Fibroblast of skin of back (primary cell): ENCODE data around the gene EHMT2.

Experiments
- DNase-seq: peaks from one replicate; pipeline ENCODE4 v3.0.0-alpha.2; 2013

The EHMT2 gene

DNA sequence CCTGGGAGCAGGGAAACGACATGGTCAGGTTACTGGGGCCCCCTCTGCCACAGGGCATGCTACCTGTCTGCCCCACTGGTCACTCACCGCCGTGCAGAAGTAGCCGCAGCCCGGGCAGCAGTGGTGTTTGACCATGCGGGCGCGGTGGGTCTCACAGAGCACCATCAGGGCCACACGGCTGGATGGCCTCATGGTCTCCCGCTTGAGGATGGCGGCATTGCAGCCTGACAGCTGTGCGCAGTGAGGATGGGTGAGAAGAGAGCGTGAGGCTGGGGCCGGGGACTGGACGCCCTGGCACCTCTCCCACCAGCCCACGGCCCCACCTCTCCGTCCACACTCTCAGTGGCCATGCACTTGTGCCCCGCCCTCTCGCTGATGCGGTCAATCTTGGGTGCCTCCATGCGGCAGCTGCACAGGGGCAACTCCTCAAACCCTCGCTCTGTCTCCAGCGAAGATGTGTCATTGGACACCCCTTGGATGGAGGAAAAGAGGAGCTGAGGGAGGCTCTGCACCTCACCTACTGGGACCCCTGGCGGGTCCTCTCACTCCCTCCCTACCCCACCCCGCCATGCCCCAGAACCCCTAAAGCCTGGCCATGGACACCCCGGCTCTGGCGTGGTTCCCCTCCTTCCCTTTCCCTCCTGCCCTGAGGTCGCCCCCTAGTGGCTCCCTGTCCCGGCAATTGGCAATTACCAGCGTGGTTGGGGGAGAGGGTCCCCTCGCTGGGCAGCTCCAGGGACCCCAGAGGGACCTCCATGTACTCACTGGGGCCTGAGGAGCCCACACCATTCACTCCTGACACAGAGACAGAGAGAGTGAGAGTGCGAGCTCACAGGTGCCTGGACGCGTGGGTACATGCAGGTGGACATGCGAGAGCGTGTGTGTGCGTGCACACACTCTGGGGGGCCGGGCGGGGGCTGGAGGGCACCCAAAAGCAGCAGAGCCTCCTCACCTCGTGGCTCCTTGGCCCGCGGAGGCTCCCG lies 8.9 kb downstream of the EHMT2 start:
- DNase-seq: no peak

DNA sequence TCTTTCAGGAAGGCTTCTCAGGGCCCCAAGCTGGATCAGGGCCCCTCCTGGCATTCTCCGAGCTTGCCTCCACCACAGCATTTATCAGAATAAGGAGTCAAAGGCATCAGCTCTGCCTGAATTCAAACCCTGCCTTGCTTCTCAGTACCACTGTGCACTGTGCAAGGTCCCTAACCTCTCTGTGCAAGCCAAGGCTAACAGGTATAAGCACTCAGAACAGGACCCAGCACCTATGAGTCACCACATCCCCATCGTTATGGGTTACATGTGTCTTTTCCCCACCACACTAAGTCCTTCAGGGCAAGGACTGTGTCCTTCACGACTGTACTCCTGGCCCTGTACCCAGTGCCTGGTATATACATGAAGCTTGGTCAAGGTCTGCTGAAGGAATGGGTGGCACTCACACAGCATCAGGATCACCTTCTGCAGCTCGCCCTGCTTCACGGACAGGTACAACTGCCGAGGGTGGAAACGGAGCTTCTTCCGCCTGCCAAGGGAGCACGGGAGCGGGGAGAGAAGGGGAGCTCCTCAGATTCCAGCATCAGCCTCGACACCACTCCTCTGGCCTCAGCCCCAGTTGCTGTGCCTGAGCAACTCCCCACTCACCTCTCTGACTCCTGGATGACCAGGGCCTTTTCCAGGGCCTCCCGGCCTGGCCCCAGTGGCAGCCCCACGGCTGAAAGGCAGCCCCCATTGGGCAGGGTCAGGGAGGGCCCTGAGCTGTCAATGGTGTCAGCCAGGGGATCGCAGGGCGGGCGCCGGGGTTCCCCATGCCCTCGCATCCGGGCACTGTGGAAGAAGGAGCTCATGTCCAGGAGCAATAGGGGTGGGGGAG lies 10.1 kb downstream of the EHMT2 start:
- DNase-seq: no peak

DNA sequence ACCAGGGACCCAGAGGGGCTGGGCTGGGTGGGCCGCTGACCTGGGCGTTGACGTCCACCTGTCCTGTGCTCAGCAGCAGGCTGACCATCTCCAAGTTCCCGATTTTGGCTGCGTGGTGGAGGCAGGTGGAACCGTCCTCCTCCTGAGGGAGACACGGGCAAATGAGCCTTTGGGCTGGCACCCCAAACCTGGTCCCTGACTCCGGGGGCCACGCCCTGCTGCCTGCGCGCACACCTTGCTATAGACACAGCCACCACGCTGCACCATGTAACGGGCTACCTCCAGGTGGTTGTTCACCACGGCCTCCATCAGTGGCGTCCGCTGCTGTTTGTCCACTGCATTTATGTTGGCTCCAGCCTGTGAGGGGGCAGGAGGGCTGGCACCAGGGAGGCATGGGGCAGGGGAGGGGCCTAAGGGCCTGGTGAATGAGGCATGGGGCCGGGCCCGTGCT lies 10.9 kb downstream of the EHMT2 start:
- DNase-seq: no peak

DNA sequence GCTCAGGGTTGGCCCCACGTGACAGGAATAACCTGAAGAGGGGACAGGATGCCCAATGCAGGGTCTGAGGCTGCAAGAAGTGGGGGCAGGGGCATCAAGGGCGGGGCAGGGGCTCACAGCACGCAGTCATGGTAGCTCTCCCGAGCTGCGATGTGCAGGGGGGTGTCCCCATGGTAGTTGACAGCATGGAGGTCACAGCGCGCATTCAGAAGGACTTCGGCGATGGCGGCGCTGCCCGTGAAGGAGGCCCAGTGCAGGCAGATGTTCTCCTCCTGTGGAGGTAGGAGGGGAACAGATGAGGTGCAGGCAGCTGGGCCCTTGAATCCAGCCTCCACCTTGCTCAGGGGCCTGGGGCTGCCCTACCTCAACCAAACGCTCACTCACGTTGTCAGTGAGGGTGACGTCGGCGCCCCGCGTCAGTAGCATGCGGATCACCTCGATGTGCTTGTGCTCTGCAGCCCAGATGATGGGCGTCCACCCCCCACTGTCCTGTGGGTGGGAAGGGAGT lies 12.9 kb downstream of the EHMT2 start:
- DNase-seq: no peak

DNA sequence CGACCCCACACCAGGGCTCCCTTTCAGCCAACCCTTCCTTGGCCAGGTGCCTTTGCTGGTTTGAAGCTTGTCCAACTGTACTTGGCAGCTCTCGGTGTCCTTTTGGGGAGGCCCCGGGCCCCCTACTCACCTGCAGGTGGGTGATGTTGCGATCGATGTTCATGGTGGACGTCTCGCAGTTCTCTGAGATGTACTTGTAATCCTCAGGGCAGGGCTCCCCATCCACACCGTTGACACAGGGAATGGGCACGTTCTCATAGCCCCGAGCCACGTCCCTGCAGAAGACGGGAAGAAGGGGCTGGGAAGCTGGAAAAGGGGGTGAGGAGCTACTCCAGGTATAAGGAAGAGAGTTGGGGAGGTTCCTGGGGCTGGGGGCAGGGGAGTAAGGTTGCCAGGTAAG lies 13.8 kb downstream of the EHMT2 start:
- no peak for DNase-seq

DNA sequence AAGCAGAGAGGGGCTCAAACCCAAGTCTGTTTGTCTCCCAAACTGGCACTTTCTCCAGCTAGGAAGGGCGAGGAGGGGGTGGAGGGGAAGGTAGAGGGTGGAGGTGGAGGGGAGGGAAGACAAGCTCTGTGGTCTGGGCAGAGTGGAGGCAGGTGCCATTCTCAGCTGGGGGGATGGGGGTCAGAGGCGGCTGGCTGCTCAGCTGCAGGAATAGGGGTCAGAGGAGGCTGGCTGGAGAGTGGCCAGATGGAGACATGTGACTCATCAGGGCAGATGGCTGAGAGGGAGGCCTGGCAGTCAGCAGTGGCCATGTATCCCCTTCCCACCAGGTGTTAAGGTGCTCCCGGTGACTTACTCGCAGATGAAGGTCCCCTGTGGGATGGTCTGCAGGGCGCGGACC lies 15.2 kb downstream of the EHMT2 start:
- no peak for DNase-seq

DNA sequence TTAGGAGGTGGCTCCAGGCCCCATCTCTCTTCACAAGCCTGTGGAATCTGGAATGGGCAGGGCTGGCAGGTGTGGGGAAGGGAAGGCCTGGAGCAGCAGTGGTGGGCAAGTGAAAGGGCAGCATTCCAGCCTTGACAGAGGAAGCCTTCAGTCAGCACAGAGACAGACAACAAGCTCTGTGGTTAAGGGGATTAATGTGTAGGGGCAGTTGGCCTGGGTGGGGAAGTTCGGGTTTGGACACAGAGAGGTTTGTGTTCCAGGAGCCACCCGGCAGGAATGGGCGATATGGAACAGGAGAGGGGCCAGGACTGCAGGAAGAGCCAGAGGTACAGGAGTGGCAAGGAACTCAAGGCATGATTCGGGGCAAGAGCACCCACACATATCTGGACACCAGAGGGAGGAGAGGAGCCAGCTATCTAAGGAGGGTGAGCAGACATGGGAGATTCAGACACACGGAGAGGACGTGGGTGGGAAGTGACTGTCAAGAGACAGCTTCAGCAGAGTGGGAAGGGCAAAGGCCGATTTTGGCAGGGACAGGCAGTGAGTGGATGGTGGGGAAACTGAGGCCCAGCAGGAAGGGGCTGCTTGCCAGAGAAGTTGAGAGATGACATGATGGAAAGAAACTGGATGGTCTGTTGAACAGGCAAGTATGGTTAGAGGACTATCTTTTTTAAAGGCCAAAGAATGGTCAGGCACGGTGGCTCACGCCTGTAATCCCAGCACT lies 16.2 kb downstream of the EHMT2 start:
- no peak for DNase-seq

DNA sequence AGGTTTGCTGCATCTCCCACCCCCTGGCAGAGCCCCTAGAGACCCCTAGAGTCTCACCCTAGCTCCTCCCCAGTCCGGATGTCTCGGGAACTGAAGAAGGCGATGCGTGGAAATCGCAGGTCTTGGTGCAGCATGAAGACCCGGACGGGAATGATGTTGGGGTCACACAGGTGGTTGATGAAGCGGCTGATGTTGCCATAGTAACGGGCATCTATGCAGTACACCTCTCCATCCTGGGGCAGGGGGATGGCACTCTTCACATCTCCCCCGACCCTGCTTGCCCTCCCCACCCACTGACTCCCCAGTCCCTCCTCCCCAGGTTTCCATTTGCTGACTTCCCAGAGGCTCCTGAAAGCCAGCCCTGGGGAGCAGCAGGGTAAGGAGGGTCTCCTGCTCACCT lies 16.9 kb downstream of the EHMT2 start:
- no peak for DNase-seq

DNA sequence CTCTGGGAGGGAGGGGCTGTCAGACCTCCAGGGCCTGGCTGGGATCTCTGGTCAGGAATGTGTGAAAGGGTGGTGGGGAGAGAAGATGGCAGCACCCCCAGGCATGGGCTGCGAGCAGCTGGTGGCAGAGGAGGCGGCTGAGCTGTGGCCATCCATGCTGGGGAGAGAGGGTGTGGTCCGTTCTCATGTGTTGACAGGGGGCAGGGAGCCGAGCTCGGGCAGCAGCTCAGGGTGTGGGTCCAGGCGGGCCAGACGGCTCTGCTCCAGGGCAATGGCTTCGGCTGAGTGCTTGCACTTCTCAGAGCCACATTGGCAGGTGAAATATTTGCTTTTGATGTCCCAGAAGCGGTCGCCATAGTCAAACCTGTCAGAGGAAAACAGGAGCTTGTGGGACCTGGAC lies 17.6 kb downstream of the EHMT2 start:
- DNase-seq: no peak

DNA sequence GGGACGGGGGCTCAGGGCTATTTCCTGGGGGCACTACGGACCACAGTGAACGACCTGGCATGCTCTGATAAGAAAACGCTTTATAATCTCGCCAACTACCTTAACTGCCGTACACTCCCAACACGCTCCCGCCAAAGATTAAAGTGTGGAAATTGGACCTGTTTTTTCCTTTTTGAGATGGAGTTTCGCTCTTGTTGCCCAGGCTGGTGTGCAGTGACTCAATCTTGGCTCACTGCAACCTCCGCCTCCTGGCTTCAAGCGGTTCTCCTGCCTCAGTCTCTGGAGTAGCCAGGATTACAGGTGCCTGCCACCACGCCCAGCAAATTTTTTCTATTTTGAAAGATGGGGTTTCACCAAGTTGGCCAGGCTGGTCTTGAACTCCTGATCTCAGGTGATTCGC lies 18.4 kb downstream of the EHMT2 start:
- no peak for DNase-seq

DNA sequence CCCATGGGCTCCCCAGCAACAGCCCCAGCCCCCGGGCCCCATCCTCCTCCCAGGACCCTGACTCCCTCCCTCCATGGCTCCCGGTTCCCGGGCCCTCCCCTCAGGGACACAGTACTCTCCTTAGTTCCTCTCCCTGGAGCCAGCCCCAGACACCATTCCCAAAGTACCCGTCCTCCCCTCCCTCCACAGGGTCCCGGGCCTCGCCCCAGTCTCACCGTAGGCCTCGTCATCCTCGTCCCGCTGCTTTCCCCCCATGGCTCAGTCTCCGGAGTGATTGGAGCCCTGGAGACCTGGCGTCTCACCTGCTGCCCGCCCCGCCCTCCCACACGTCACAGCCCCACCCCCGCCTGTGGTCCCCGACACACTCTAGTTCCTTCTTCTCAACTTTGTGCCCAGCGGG lies 18.8 kb downstream of the EHMT2 start, which contains the start of gene SLC44A4:
SLC44A4 (minus strand) TSS at position 272 of the 400 bp plus-strand sequence; CDS start at position 255, 17 bp downstream.
- DNase-seq: no peak

DNA sequence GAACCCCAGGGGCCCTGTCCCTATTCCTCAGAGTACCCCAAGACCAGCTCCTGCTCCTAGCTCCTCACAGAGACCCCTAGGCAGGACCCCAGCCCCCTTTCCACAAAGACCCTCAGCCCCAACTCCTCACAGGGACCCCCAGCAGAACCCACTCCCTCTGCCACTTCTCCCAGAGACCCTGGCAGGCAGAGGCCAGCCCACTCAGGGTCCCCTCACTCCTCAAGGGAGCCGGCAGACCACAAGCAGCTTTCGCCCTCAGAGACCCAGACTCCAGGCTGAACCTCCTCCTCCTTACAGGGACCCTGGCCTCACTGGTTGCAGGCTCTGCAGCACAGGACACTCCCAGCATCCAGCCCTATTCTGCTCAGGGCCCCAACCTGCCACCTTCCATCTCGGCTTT lies 19.3 kb downstream of the EHMT2 start:
- no peak for DNase-seq

DNA sequence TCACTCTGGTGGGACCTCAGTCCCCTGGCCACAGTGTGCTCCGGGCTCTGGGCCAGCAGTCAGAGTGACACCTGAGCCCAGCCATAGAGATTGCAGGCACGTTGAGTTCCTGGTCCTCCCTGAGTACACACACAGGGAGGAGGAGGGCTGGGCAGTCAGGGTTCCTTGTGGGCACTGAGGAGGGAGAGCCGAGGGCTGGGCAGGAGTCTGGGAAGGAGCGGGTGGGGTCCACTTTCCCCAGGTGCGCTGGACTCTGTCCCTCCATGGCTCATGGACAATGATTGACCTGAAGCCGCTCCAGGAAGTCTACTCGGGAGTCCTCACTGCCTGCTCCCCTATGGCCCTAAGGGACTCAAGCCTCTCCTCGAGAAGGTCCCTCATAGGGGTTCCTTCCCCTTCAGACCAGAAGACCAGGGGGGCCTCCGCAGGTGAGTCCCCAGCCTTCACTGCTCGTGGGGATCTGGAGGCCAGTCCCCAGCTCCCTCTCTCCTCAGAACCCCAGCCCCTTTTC lies 19.8 kb downstream of the EHMT2 start:
- no peak for DNase-seq

DNA sequence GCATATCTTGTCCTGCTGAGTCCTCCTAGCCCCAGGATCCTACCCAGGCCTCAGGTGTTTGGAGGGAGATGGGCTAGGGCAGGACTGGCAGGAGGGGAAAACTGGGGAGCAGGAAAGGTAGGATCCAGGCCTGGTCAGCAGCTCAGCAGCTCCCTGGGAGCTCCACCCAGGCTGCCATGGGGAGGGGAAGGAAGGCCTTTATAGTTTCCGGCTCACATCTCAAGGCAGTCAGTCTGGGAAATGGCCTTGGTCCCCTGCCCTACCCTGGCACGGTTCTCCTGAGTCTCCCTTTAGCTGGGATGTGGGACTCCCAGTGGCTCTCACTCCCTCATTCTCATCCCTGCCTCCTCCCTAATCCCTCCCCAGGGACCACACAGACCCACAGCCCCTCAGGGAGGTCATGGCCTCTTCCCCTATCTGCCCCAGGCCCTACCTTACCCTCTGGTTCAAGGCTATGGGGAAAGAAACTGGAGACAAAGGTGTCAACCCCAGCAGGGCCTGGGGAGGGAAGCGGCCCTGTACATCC lies 20.3 kb downstream of the EHMT2 start:
- no peak for DNase-seq

DNA sequence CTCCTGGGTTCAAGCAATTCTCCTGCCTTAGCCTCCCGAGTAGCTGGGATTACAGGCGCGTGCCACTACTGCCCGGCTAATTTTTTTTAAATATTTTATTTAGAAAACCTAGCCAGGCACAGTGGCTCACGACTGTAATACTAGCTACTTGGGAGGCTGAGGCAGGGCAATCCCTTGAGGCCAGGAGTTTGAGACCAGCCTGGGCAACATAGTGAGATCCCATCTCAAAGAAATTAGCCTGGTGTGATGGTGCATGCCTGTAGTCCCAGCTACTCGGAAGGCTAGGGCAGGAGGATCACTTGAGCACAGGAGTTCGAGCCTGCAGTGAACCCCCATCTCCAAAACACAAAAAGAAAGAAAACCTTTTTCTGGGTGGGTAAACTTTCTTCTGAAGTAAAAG lies 21.1 kb downstream of the EHMT2 start:
- DNase-seq: no peak

DNA sequence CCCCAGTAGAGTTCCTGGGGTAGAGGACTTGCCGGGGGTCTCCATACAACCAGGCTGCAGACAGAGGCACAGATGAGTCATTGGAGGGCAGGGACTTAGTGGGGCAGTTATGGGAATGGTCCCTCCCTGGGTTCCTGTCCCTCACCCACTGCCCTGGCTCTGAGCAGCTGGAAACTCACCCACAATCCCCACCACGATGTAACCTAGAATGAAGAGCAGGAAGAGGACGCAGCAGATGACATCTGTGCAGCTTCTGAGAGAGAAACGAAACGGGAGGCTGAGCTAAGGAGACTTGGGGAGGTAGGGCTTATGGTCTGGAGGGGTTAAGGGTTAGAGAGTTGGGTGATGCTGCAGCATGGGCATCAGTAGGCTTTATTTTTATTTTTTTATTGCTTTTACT lies 21.6 kb downstream of the EHMT2 start:
- no peak for DNase-seq

DNA sequence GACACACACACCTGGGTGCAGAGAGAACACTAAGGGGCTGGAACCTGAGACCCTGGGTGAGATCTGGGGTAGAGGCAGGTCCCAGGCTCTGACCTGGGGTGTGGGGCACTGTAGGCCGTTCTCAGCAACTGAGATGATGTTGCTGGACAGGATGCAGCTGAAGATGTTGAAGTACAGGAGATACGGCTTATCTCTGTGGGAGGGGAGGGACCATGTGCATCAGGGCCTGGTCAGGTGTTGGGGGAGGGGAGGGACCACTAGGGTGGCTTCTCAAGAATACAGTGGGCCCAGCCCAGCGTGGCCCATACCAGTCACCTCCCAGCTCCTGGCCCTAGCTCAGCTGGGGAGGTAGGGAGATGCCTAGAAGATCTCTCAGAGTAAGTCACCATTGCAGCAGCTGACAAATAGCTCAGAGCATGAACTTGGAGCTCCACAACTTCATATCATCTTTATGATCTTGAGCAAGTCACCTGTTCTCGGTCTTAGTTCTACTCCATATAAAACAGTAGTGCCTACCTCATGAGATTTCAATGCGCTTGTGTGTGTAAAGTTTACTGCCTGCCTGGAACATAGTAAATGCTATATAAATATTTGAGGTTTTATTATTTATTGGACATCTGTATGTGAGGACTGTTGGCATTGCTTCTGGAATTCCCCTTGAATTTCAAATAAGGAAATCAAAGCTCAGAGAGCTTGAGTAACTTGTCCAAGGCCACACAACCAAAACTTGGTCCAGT lies 22.5 kb downstream of the EHMT2 start:
- DNase-seq: no peak

DNA sequence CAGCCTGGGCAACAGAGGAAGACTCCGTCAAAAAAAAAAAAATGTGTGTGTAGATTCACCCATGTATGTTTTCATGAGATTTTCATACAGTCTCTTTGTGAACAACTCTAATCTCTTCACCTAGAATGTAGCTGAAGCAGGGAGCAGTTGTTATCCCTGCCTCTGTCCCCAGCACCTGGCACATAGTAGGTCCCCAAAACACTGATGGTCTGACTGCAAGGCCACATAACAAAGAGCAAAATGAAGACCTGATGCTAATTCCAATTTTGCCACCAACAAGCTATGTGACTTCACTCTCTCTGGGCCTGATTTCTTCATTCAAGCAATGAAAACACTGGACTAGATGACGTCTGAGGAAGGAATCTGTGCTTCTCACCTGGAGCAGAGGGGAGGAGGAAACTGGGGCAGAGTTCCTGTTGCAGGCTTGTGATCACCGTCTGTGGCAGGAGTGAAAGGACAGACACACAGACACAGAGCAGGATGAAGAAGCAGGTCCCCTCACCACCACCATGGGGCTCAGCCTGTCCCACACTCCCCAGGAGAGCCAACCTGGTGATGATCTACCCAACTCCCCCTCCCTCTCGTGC lies 23.3 kb downstream of the EHMT2 start:
- no peak for DNase-seq

DNA sequence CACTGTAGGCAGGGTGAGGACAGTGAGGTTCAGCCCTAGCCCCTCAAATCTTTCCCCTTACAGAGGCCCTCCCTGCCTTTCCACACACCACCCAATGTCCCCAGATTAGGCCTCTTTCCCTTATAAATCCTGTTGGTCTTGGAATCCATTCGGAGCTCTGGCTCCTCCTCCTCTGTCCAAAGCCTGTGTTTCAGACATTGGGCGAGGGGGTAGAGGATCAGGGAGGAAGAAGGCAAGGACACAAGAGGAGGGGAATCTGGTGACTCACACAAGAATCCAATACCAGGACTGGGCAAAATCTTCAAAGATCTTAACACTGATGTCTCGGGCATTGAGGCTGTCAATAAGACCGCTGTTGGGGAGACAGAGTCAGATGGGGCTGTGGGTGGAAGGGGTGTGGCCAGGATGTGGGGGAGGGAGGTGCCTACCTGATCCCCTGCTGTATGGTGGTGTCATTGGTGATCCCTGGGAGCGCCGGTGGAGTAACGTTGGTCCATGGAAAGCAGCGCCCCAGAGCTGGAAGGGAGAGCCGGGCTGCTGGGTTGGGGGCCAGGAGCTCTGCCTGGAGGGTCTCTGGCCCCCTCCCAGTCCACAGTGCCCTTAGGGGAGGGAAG lies 26.3 kb downstream of the EHMT2 start:
- peak; percentile 59 for DNase-seq

DNA sequence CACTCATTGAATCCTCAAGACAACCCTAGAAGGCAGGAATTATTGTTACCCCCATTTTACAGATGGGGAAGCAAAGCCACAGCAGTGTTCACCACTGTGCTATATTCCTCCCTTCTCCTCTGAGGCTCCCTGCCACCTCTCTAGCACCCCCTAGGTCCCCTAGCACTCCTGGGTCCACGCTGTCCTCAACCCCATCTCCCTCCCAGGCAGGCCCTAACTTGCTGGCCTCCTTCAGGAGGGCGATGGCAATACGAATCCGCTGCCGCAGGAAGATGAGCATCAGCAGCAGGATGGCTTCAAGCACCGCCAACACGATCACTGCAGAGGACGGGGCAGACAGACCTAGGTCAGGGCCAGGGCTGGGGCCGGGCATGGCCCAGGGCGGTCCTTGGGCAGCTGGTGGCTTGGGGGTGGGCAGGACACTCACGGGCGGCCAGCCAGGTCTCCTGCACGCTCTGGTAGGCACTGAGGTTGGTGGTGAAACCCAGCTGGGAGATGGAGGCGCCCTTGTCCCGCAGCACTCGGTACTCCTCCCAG lies 27.0 kb downstream of the EHMT2 start:
- DNase-seq: no peak
